CD4-positive, CD25-positive, alpha-beta regulatory T cell (primary cell): ENCODE data around the gene PHOX2B. TPM values are rescaled to one million over a fixed set of nuclear protein-coding genes. Genes with fewer than 3 reads are reported as not detected.
"Not testable (repeated sequence)": the region's sequence is repeated elsewhere in the genome, so short reads cannot be mapped to it uniquely, and the experiment has no call there.

ENCODE experiments used
- ATAC-seq, 2 donors: fragments of 150-1000 bp; cut with Tn5 transposase; one replicate each; pipeline ENCODE4 v1.10.0; 2021; ENCODE audit warnings: low read depth in 2 of 2, moderate number of reproducible peaks in 2 of 2, moderate library complexity in 1 of 2
- DNase-seq, 3 donors: peaks; one replicate each; pipeline versions ENCODE4 v3.0.0 to v3.0.0-alpha.2; 2012 to 2022; ENCODE audit warnings: mixed read lengths in 1 of 3
- H3K27ac ChIP-seq: one replicate; pipeline ENCODE4 v1.7.0; 2013; ENCODE audit warnings: mild to moderate bottlenecking, low read length; ENCODE audit not compliant: insufficient read depth, poor library complexity, severe bottlenecking
- H3K27me3 ChIP-seq: one replicate; pipeline ENCODE4 v1.7.0; 2013; ENCODE audit warnings: low read length; ENCODE audit not compliant: control insufficient read depth, insufficient read depth
- H3K36me3 ChIP-seq: one replicate; pipeline ENCODE4 v1.7.0; 2013; ENCODE audit warnings: mild to moderate bottlenecking, low read length, moderate library complexity; ENCODE audit not compliant: control insufficient read depth, insufficient read depth
- H3K4me1 ChIP-seq: 2 replicates; pipeline ENCODE4 v1.7.0; 2013; ENCODE audit warnings: mild to moderate bottlenecking, low read length; ENCODE audit not compliant: insufficient read depth, control insufficient read depth, poor library complexity, severe bottlenecking
- H3K4me3 ChIP-seq: one replicate; pipeline ENCODE4 v1.7.0; 2013; ENCODE audit warnings: low read depth, mild to moderate bottlenecking, low read length, moderate library complexity
- H3K9me3 ChIP-seq, 2 experiments: 1 replicate in 1 of 2; 2 replicates in 1 of 2; pipeline ENCODE4 v1.7.0; 2013; ENCODE audit warnings: low read length in 2 of 2, mild to moderate bottlenecking in 1 of 2, moderate library complexity in 1 of 2; ENCODE audit not compliant: control insufficient read depth in 2 of 2
- H3K27ac Mint-ChIP-seq, 3 donors: one replicate each; pipeline ENCODE4 v1.8.0; 2020 to 2022; ENCODE audit warnings: mild to moderate bottlenecking in 3 of 3, mixed read lengths in 3 of 3, moderate library complexity in 2 of 3
- H3K27me3 Mint-ChIP-seq: one replicate; pipeline ENCODE4 v1.8.0; 2022; ENCODE audit warnings: mild to moderate bottlenecking, mixed read lengths
- H3K36me3 Mint-ChIP-seq: one replicate; pipeline ENCODE4 v1.8.0; 2020; ENCODE audit warnings: mixed read lengths
- H3K4me1 Mint-ChIP-seq, 4 donors: one replicate each; pipeline ENCODE4 v1.8.0; 2020 to 2022; ENCODE audit warnings: mixed read lengths in 4 of 4, mild to moderate bottlenecking in 1 of 4
- H3K4me3 Mint-ChIP-seq, 4 donors: one replicate each; pipeline ENCODE4 v1.8.0; 2020 to 2022; ENCODE audit warnings: mild to moderate bottlenecking in 4 of 4, mixed read lengths in 4 of 4, moderate library complexity in 3 of 4
- H3K9me3 Mint-ChIP-seq, 7 donors: one replicate each; pipeline ENCODE4 v1.8.0; 2020 to 2022; ENCODE audit warnings: mixed read lengths in 7 of 7, mild to moderate bottlenecking in 3 of 7, moderate library complexity in 2 of 7
- polyA plus RNA-seq, 4 donors: library from polyadenylated mRNA; unstranded; fragments of 300-500 nt; fragmentation: Illumina TruSeq; gene quantifications; one replicate each; pipeline ENCODE4 v1.2.3, GENCODE V29; 2021
- total RNA-seq: library from RNA; stranded (reverse); gene quantifications from one replicate; pipeline ENCODE4 v1.2.3, GENCODE V29; 2022

The PHOX2B gene
- total and polyA plus RNA-seq, 5 donors from 2014 or later, result not detected

- no peaks in the 10 kb centered on the region for H3K4me1 ChIP-seq
- H3K27ac Mint-ChIP-seq, result no peak overlapping the region
- no peak overlapping the region for H3K4me3 Mint-ChIP-seq
- H3K27ac ChIP-seq, result no peak overlapping the region
- H3K36me3 ChIP-seq, result no peaks in the 10 kb centered on the region
- no peak for ATAC-seq
- H3K27me3 ChIP-seq, result peaks cover 2% of the 10 kb centered on the region
- no peak overlapping the region for H3K4me3 ChIP-seq
- H3K9me3 Mint-ChIP-seq, result peaks cover 0 to 6% (median 4%) of the 10 kb centered on the region in 7 donors
- no peaks in the 10 kb centered on the region for H3K9me3 ChIP-seq
- no peaks in the 10 kb centered on the region for H3K4me1 Mint-ChIP-seq
- no peaks in the 10 kb centered on the region for H3K36me3 Mint-ChIP-seq
- no peaks in the 10 kb centered on the region for H3K27me3 Mint-ChIP-seq
- DNase-seq, result no peak
Observed at GRCh38 chr4:41715155-41715554, 33.4 kb downstream of the PHOX2B start.

- no peaks in the 10 kb centered on the region for H3K4me1 ChIP-seq
- H3K27ac Mint-ChIP-seq, result no peak overlapping the region
- no peak for DNase-seq
- H3K36me3 Mint-ChIP-seq, result no peaks in the 10 kb centered on the region
- ATAC-seq, result no peak
- no peaks in the 10 kb centered on the region for H3K36me3 ChIP-seq
- peaks cover 2% of the 10 kb centered on the region for H3K27me3 ChIP-seq
- no peak overlapping the region for H3K27ac ChIP-seq
- no peak overlapping the region for H3K4me3 Mint-ChIP-seq
- no peak overlapping the region for H3K4me3 ChIP-seq
- no peaks in the 10 kb centered on the region for H3K27me3 Mint-ChIP-seq
- no peaks in the 10 kb centered on the region for H3K9me3 ChIP-seq
- H3K4me1 Mint-ChIP-seq, result no peaks in the 10 kb centered on the region
- H3K9me3 Mint-ChIP-seq, result peaks cover 0 to 5% (median 2%) of the 10 kb centered on the region in 7 donors
Observed at GRCh38 chr4:41714364-41715000, 34.0 kb downstream of the PHOX2B start.

DNA sequence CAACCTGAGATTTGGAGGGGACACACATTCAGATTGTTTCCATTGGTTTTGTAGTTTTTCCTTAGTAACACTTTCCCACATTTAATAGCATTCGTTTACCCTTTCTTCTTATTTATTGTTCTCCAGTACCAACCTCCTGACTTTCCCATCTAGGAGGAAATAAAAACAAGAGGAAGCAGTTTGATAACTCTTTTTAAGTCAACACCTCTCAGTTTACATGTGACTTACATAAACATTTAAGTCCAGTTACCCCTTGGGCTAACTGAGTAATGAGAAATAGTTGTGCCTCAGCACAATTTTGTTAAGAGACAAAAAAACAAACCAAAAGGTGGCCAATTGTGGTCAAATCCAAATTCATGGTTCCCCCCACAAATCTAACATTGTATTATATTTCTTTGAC is 34.8 kb downstream of the PHOX2B start:
- no peaks in the 10 kb centered on the region for H3K36me3 Mint-ChIP-seq
- no peak overlapping the region for H3K27ac Mint-ChIP-seq

DNA sequence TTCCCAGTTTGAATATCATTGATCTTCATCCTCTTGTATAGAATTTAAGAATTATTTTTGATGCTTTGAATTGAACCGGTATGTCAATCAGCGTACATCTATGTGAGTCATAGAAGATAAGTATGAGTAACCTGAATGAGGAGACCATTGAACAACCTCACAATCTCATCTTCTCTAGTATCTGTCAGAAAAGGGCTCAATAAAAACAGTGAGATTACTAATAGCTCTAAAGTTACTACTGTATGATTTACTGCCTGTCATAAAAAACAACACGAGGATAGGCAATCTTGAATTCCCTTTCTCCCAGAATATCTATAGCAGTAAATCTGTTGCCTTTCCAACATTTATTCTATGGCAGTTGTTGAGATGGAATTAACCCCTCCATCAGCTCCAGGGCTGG is 36.1 kb downstream of the PHOX2B start:
- DNase-seq (no peak), ATAC-seq (no peak)
- Mint-ChIP-seq H3K36me3 (no peaks in the 10 kb centered on the region), H3K27ac (no peak overlapping the region), H3K4me3 (no peak overlapping the region), H3K4me1 (no peaks in the 10 kb centered on the region), H3K27me3 (peaks cover 1% of the 10 kb centered on the region), H3K9me3 (peaks cover 0 to 5% (median 2%) of the 10 kb centered on the region in 7 donors)
- H3K27ac ChIP-seq, result no peak overlapping the region
- H3K36me3 ChIP-seq, result no peaks in the 10 kb centered on the region
- H3K4me1 ChIP-seq, result no peaks in the 10 kb centered on the region
- no peaks in the 10 kb centered on the region for H3K9me3 ChIP-seq
- no peak overlapping the region for H3K4me3 ChIP-seq
- no peaks in the 10 kb centered on the region for H3K27me3 ChIP-seq

More for the DNA sequence above, 34.8 kb downstream of the PHOX2B start:
- ATAC-seq, result no peak
- H3K27me3 Mint-ChIP-seq, result no peaks in the 10 kb centered on the region
- DNase-seq, result no peak
- Histone ChIP-seq H3K27ac (no peak overlapping the region), H3K4me3 (no peak overlapping the region), H3K36me3 (no peaks in the 10 kb centered on the region), H3K4me1 (no peaks in the 10 kb centered on the region), H3K27me3 (no peaks in the 10 kb centered on the region), H3K9me3 (no peaks in the 10 kb centered on the region)
- no peak overlapping the region for H3K4me3 Mint-ChIP-seq
- peaks cover 0 to 5% (median 2%) of the 10 kb centered on the region in 7 donors for H3K9me3 Mint-ChIP-seq
- H3K4me1 Mint-ChIP-seq, result no peaks in the 10 kb centered on the region

DNA sequence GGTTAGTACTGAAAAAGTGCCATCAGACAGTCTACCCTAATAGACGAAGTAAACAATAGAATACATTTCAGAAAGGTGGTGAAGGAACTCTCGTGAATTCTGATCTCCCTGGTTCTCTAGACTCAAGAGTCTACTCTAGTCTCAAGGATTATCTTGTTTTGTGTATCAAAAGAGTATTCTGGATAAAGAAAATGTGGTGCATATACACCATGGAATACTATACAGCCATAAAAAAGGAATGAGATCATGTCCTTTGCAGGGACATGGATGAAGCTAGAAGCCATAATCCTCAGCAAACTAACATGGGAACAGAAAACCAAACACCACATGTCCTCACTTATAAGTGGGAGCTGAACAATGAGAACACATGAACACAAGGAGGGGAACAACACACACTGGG is 36.9 kb downstream of the PHOX2B start:
- not testable (repeated sequence) for H3K27me3 Mint-ChIP-seq, ATAC-seq, H3K4me3 ChIP-seq, H3K4me3 Mint-ChIP-seq, H3K27me3 ChIP-seq, H3K9me3 ChIP-seq, H3K4me1 ChIP-seq, H3K27ac ChIP-seq, H3K36me3 ChIP-seq, H3K9me3 Mint-ChIP-seq, H3K27ac Mint-ChIP-seq, H3K4me1 Mint-ChIP-seq, DNase-seq, H3K36me3 Mint-ChIP-seq

GRCh38 chr4:41709844-41710481 is 38.6 kb downstream of the PHOX2B start:
- H3K9me3 ChIP-seq, result no peaks in the 10 kb centered on the region
- no peaks in the 10 kb centered on the region for H3K27me3 ChIP-seq
- H3K4me3 ChIP-seq, result no peak overlapping the region
- no peak for ATAC-seq
- no peak overlapping the region for H3K27ac ChIP-seq
- Mint-ChIP-seq H3K4me3 (no peak overlapping the region), H3K4me1 (no peaks in the 10 kb centered on the region), H3K27ac (no peak overlapping the region), H3K27me3 (peaks cover 4% of the 10 kb centered on the region), H3K9me3 (peaks cover 0 to 5% (median 4%) of the 10 kb centered on the region in 7 donors), H3K36me3 (no peaks in the 10 kb centered on the region)
- H3K4me1 ChIP-seq, result no peaks in the 10 kb centered on the region
- no peaks in the 10 kb centered on the region for H3K36me3 ChIP-seq
- no peak for DNase-seq

- Histone ChIP-seq H3K9me3 (no peaks in the 10 kb centered on the region), H3K27me3 (no peaks in the 10 kb centered on the region), H3K36me3 (no peaks in the 10 kb centered on the region), H3K4me1 (no peaks in the 10 kb centered on the region), H3K4me3 (no peak overlapping the region), H3K27ac (no peak overlapping the region)
- DNase-seq (no peak), ATAC-seq (no peak)
- Mint-ChIP-seq H3K4me3 (no peak overlapping the region), H3K4me1 (no peaks in the 10 kb centered on the region), H3K27ac (no peak overlapping the region), H3K36me3 (no peaks in the 10 kb centered on the region), H3K9me3 (peaks cover 0 to 3% (median 0%) of the 10 kb centered on the region in 7 donors), H3K27me3 (peaks cover 9% of the 10 kb centered on the region)
Observed at GRCh38 chr4:41703785-41704184, 44.7 kb downstream of the PHOX2B start.

DNA sequence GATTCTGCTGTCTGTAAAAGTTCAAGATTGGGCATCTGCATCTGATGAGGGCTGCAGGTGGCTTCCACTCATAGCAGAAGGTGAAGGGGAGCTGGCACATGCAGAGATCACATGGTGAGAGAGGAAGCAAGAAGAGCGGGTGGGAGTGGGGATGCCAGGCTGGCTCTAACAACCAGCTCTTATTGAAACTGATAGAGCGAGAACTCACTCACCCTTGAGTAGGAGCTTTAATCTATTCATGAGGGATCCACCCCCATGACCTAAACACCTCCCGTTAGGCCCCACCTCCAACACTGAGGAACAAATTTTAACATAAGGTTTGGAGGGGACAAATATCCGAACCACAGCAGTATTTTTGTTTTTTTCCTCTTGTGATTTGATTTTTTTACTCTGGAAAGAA is 45.8 kb downstream of the PHOX2B start:
- no peaks in the 10 kb centered on the region for H3K4me1 ChIP-seq
- DNase-seq, result no peak
- H3K27ac ChIP-seq, result no peak overlapping the region
- Mint-ChIP-seq H3K27ac (no peak overlapping the region), H3K36me3 (no peaks in the 10 kb centered on the region), H3K27me3 (peaks cover 9% of the 10 kb centered on the region), H3K4me1 (no peaks in the 10 kb centered on the region), H3K9me3 (peaks cover 0 to 3% (median 0%) of the 10 kb centered on the region in 7 donors), H3K4me3 (no peak overlapping the region)
- no peaks in the 10 kb centered on the region for H3K9me3 ChIP-seq
- no peak for ATAC-seq
- H3K4me3 ChIP-seq, result no peak overlapping the region
- H3K27me3 ChIP-seq, result no peaks in the 10 kb centered on the region
- H3K36me3 ChIP-seq, result no peaks in the 10 kb centered on the region
